GM12878 (cell line): ENCODE data around the gene ERCC4. TPM values are rescaled to one million over a fixed set of nuclear protein-coding genes. Genes with fewer than 3 reads are reported as not detected.

Source experiments
- ATAC-seq: fragments of 200-7000 bp; cut with Tn5 transposase; 3 replicates; pipeline ENCODE4 v1.9.1; 2020; ENCODE audit warnings: mild to moderate bottlenecking, moderate library complexity
- BruUV-seq: library from RNA; stranded (reverse); fragments of 400-500 nt; replicated peaks from 2 replicates; lab custom pipeline; 2021; lab: Mats Ljungman, UMichigan
- CTCF ChIA-PET: fragments of 300-600 bp; sonication (Branson Sonifier 250); formaldehyde crosslinking; extraction: SDS; loops from one replicate; lab custom pipeline; 2021; ENCODE audit warnings: inconsistent platforms; lab: Yijun Ruan, JAX
- POLR2A ChIA-PET: fragments of 350-600 bp; formaldehyde crosslinking; extraction: SDS; loops from one replicate; lab custom pipeline; 2021; ENCODE audit warnings: inconsistent platforms; lab: Charles Lee
- RAD21 ChIA-PET: fragments of 300-600 bp; sonication (Branson Sonifier 250); formaldehyde crosslinking; loops from one replicate; lab custom pipeline; 2023; ENCODE audit warnings: antibody characterized with exemption; ENCODE audit not compliant: unreplicated experiment; lab: Charles Lee
- SMC1A ChIA-PET: fragments of 300-600 bp; sonication (Branson Sonifier 250); formaldehyde crosslinking; loops from one replicate; lab custom pipeline; 2023; ENCODE audit not compliant: unreplicated experiment, uncharacterized antibody; lab: Charles Lee
- DNase-seq: peaks from one replicate; pipeline ENCODE4 v3.0.0-alpha.2; 2011; ENCODE audit warnings: low read depth, low spot score
- FAIRE-seq: peaks from 3 replicates; lab custom pipeline; 2011; peaks lifted over from hg19 to GRCh38; lab: Jason Lieb, UNC
- H2AFZ ChIP-seq: 2 replicates; pipeline ENCODE4 v1.6.0; 2011; ENCODE audit warnings: low read depth, low read length, control low read depth; ENCODE audit not compliant: control insufficient read depth
- H3K27ac ChIP-seq: 2 replicates; pipeline ENCODE4 v1.5.1; 2011; ENCODE audit warnings: control low read depth; ENCODE audit not compliant: control insufficient read depth, insufficient read depth
- H3K27me3 ChIP-seq, 2 experiments: replicated peaks in 1 of 2; 2 replicates each; pipeline versions ENCODE4 v1.6.0 to v1.6.1; 2011; ENCODE audit warnings: low read length in 1 of 2; ENCODE audit not compliant: control insufficient read depth in 2 of 2, insufficient read depth in 2 of 2
- H3K36me3 ChIP-seq, 2 experiments: 2 replicates each; pipeline ENCODE4 v1.5.1; 2011; ENCODE audit warnings: low read length in 1 of 2; ENCODE audit not compliant: control insufficient read depth in 2 of 2, insufficient read depth in 2 of 2
- H3K4me1 ChIP-seq: 2 replicates; pipeline ENCODE4 v1.6.1; 2011; ENCODE audit warnings: mild to moderate bottlenecking, low read length, moderate library complexity, mixed read lengths; ENCODE audit not compliant: control insufficient read depth, insufficient read depth
- H3K4me2 ChIP-seq: 2 replicates; pipeline ENCODE4 v1.6.0; 2011; ENCODE audit warnings: control low read depth; ENCODE audit not compliant: control insufficient read depth, insufficient read depth
- H3K4me3 ChIP-seq: fragments of 200-600 bp; sonication (generic); 2 replicates; pipeline ENCODE4 v1.5.1; 2016
- H3K79me2 ChIP-seq: 2 replicates; pipeline ENCODE4 v1.6.0; 2011; ENCODE audit warnings: low read length; ENCODE audit not compliant: control insufficient read depth, insufficient read depth
- H3K9ac ChIP-seq: 2 replicates; pipeline ENCODE4 v1.8.0; 2011; ENCODE audit warnings: low read length, control low read depth, mixed read lengths; ENCODE audit not compliant: control insufficient read depth, insufficient read depth
- H3K9me3 ChIP-seq: replicated peaks from 3 replicates; pipeline ENCODE4 v1.5.1; 2011; ENCODE audit warnings: mild to moderate bottlenecking, low read length; ENCODE audit not compliant: control insufficient read depth, insufficient read depth
- H4K20me1 ChIP-seq: 2 replicates; pipeline ENCODE4 v1.6.0; 2011; ENCODE audit not compliant: control insufficient read depth, insufficient read depth
- CHD2 ChIP-seq: IDR thresholded peaks from 2 replicates; pipeline ENCODE4 v1.6.1; 2011; ENCODE audit warnings: low read depth, low read length, improper control_type of control experiment, borderline replicate concordance
- EP300 ChIP-seq, 2 experiments: fragments of 150-350 bp in 1 of 2; IDR thresholded peaks; 2 replicates each; pipeline ENCODE4 v1.6.1; 2011 to 2012; ENCODE audit warnings: low read depth in 2 of 2, low read length in 2 of 2, borderline replicate concordance in 1 of 2, improper control_type of control experiment in 1 of 2, inconsistent platforms in 1 of 2; ENCODE audit not compliant: control insufficient read depth in 1 of 2
- GATAD2B ChIP-seq: fragments of 450-650 bp; conservative IDR thresholded peaks from 2 replicates; pipeline ENCODE4 v1.6.1; 2017; ENCODE audit warnings: low read depth, mild to moderate bottlenecking, moderate library complexity
- IKZF2 ChIP-seq, 2 experiments: fragments of 450-650 bp; IDR thresholded peaks; 2 replicates each; pipeline ENCODE4 v1.6.1; 2017; ENCODE audit warnings: mild to moderate bottlenecking in 2 of 2, moderate library complexity in 2 of 2
- NR2C2 ChIP-seq: IDR thresholded peaks from 2 replicates; pipeline ENCODE4 v1.6.1; 2011; ENCODE audit warnings: borderline replicate concordance, low read depth; ENCODE audit not compliant: control insufficient read depth, insufficient read length
- NRF1 ChIP-seq: conservative IDR thresholded peaks from 2 replicates; pipeline ENCODE4 v1.6.1; 2011; ENCODE audit warnings: mild to moderate bottlenecking, low read depth, low read length, improper control_type of control experiment
- RAD21 ChIP-seq: IDR thresholded peaks from 2 replicates; pipeline ENCODE4 v1.6.1; 2011; ENCODE audit warnings: mild to moderate bottlenecking, low read depth, low read length, moderate library complexity; ENCODE audit not compliant: insufficient read depth
- RFX5 ChIP-seq: IDR thresholded peaks from 2 replicates; pipeline ENCODE4 v1.6.1; 2011; ENCODE audit warnings: low read depth, low read length, improper control_type of control experiment
- RUNX3 ChIP-seq: IDR thresholded peaks from 2 replicates; pipeline ENCODE4 v1.6.1; 2012; ENCODE audit warnings: low read length, inconsistent platforms
- TCF3 ChIP-seq: IDR thresholded peaks from 2 replicates; pipeline ENCODE4 v1.6.1; 2012; ENCODE audit warnings: low read depth, mild to moderate bottlenecking, low read length, borderline replicate concordance; ENCODE audit not compliant: insufficient read depth
- ZSCAN29 ChIP-seq: fragments of 450-650 bp; IDR thresholded peaks from 2 replicates; pipeline ENCODE4 v1.6.1; 2017; ENCODE audit warnings: mild to moderate bottlenecking, moderate library complexity
- WGBS: methylation state at CpG from one replicate; pipeline ENCODE4 v1.1.6; 2016; ENCODE audit warnings: low lambda C conversion rate; ENCODE audit not compliant: insufficient replicate concordance, insufficient coverage; ENCODE audit errors: missing lambda C conversion rate; 5-methylcytosine and 5-hydroxymethylcytosine counted together
- in situ Hi-C: fragments of 300-500 bp; cut with MboI; formaldehyde crosslinking; loops from 9 replicates; pipeline ENCODE4 v1.14.3; 2018; ENCODE audit warnings: mixed read lengths
- intact Hi-C: fragments of 100-400 bp; cut with micrococcal nuclease; formaldehyde crosslinking; loops from one replicate; pipeline ENCODE4 v1.14.2; 2022; ENCODE audit not compliant: unreplicated experiment
- polyA plus RNA-seq, 11 experiments: library from polyadenylated mRNA; depleted of rRNA in 4 of 11; unstranded in 6 of 11; stranded (reverse) in 5 of 11; fragments of >200 nt; fragmentation: Nextera tagmentation in 4 of 11; fragmentation: Illumina TruSeq in 1 of 11; extraction: Ambion mirVana in 4 of 11; extraction: Trizol in 1 of 11; gene quantifications; 1 replicate in 1 of 11; 2 replicates in 10 of 11; pipeline versions ENCODE4 v1.2.1 to v1.2.3, GENCODE V29; 2011 to 2016; ENCODE audit warnings: inconsistent platforms in 2 of 11, missing spikeins in 2 of 11, low read depth in 1 of 11
- total RNA-seq, 4 experiments: library from RNA; depleted of rRNA in 3 of 4; stranded (reverse); fragments of >200 nt in 3 of 4; fragmentation: Illumina TruSeq in 1 of 4; extraction: Trizol in 1 of 4; gene quantifications; 2 replicates each; pipeline versions ENCODE4 v1.2.1 to v1.2.3, GENCODE V29; 2013 to 2021
- TF ChIP-seq, protein P1 (sequence below): fragments of 450-650 bp; IDR thresholded peaks from 2 replicates; pipeline ENCODE4 v1.6.1; 2016; ENCODE audit warnings: mild to moderate bottlenecking
- TF ChIP-seq, protein P2 (sequence below): fragments of 450-650 bp; IDR thresholded peaks from 2 replicates; pipeline ENCODE4 v1.6.1; 2016; ENCODE audit warnings: mild to moderate bottlenecking, moderate library complexity, borderline replicate concordance
- TF ChIP-seq, protein P3 (sequence below): fragments of 150-350 bp; IDR thresholded peaks from 2 replicates; pipeline ENCODE4 v1.6.1; 2014; ENCODE audit warnings: mild to moderate bottlenecking, low read depth, low read length

ERCC4 gene
- total and polyA plus RNA-seq, 10 of the 15 experiments (the other 5 are each of a cell fraction or from before 2014, with no cell fraction given), result 4.7 to 24.6 (median 8.9) TPM

DNA sequence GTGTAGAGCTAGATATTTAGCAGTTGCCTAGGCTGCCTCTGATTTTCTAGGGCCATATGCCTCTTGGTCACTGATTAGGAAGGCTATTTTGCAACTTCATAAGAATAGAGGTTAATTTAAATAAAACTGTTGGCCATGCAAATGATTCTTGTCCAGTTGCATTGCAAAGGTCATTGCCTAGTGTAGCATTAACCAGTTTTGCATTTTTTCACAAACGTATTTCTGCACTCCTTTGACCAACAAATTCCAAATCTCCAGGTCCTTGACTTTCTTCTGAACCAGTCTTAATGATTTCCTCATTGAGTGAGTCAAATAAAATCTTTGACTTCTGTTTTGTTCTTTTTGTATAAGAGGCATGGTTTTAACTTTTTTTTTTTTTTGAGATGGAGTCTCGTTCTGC lies 33.5 kb downstream of the ERCC4 start (continued):
- no peak for TF ChIP-seq GATAD2B
- TF ChIP-seq, protein P1, sequence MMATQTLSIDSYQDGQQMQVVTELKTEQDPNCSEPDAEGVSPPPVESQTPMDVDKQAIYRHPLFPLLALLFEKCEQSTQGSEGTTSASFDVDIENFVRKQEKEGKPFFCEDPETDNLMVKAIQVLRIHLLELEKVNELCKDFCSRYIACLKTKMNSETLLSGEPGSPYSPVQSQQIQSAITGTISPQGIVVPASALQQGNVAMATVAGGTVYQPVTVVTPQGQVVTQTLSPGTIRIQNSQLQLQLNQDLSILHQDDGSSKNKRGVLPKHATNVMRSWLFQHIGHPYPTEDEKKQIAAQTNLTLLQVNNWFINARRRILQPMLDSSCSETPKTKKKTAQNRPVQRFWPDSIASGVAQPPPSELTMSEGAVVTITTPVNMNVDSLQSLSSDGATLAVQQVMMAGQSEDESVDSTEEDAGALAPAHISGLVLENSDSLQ, result no peak
- TF ChIP-seq ZSCAN29, result no peak
- no peak for TF ChIP-seq RAD21
- TF ChIP-seq RFX5, result no peak
- no peak for TF ChIP-seq NR2C2
- no peak for TF ChIP-seq CHD2
- no peak for TF ChIP-seq NRF1

DNA sequence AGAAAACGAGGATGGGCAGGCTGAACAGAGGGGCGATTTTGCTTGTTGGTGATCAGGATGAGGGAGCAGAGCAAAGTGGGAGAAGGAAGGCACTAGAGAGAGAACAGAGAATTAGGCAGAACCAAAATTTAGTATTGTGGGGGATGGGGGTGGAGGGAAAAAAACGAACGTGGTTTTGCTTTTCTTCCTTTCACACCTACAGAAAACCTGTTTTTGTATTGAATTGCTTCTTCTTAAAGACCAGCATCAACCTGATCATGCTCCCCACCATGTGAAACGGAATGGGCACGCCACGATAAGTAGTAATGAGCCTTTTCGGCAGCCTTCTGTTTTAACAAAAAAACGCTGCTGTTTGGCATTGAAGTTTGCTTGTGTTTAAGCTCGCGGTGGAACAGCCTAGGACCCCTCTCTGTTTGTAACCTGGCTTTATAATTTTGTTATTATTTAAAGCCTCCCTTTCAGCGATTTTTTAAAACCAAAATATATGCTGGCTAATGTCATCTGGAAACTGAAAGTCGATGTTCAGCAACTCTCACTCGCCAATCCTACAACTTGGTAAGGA lies 36.8 kb downstream of the ERCC4 start:
- POLR2A ChIA-PET, result interaction anchor here (1.0 kb wide), 1 partner anchor 330 kb away, joined by 3 read pairs; no protein-coding TSS in a partner anchor
- CTCF ChIA-PET, result interaction anchor here (0.7 to 1.5 kb wide), 4 partner anchors 33 to 348 kb away, joined by 3 to 7 read pairs (median 4); partner anchors contain the start of gene ERCC4
- Histone ChIP-seq H3K36me3 (no peaks in the 10 kb centered on the region), H3K79me2 (no peaks in the 10 kb centered on the region), H3K4me2 (peak overlapping the region; percentile 92), H3K27me3 (no peaks in the 10 kb centered on the region), H3K4me3 (peak overlapping the region; percentile 71; the same call in 1 of the 2 replicates), H3K27ac (peak overlapping the region; percentile 85), H2AFZ (peak overlapping the region; percentile 69), H3K9ac (peak overlapping the region; percentile 71), H3K4me1 (peaks cover 31% of the 10 kb centered on the region), H3K9me3 (no peaks in the 10 kb centered on the region; the same call in 2 of the 3 replicates), H4K20me1 (no peaks in the 10 kb centered on the region)
- WGBS, result 2% methylated on average over 13 of the region's 14 CpGs
- intact Hi-C loops (loop anchor here (1.0 to 5.0 kb wide), 5 partner anchors 34 to 676 kb away; partner anchors contain the start of genes BFAR, ERCC4, MRTFB and PARN), in situ Hi-C loops (no loop called here)
- FAIRE-seq (peak; percentile 35), ATAC-seq (peak; percentile 42), DNase-seq (peak; percentile 60)
- RAD21 ChIA-PET, result interaction anchor here (1.0 to 2.0 kb wide), 6 partner anchors 33 to 329 kb away, joined by 3 to 6 read pairs (median 4); no protein-coding TSS in a partner anchor
- SMC1A ChIA-PET, result interaction anchor here (0.8 to 1.5 kb wide), 8 partner anchors 12 to 297 kb away, joined by 3 to 8 read pairs (median 4); partner anchors contain the start of gene ERCC4
- BruUV-seq, result TSS peak; percentile 77
- TF ChIP-seq, protein P2, sequence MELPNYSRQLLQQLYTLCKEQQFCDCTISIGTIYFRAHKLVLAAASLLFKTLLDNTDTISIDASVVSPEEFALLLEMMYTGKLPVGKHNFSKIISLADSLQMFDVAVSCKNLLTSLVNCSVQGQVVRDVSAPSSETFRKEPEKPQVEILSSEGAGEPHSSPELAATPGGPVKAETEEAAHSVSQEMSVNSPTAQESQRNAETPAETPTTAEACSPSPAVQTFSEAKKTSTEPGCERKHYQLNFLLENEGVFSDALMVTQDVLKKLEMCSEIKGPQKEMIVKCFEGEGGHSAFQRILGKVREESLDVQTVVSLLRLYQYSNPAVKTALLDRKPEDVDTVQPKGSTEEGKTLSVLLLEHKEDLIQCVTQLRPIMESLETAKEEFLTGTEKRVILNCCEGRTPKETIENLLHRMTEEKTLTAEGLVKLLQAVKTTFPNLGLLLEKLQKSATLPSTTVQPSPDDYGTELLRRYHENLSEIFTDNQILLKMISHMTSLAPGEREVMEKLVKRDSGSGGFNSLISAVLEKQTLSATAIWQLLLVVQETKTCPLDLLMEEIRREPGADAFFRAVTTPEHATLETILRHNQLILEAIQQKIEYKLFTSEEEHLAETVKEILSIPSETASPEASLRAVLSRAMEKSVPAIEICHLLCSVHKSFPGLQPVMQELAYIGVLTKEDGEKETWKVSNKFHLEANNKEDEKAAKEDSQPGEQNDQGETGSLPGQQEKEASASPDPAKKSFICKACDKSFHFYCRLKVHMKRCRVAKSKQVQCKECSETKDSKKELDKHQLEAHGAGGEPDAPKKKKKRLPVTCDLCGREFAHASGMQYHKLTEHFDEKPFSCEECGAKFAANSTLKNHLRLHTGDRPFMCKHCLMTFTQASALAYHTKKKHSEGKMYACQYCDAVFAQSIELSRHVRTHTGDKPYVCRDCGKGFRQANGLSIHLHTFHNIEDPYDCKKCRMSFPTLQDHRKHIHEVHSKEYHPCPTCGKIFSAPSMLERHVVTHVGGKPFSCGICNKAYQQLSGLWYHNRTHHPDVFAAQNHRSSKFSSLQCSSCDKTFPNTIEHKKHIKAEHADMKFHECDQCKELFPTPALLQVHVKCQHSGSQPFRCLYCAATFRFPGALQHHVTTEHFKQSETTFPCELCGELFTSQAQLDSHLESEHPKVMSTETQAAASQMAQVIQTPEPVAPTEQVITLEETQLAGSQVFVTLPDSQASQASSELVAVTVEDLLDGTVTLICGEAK, result 0 out of 2 replicates have a peak, but pooled peaks have one; percentile 39
- TF ChIP-seq RUNX3 (peak; percentile 31; the same call in 1 of the 2 replicates), TCF3 (no peak), IKZF2 (IDR thresholded peaks at IDR 0.05) (peak in 1 of 2 experiments; percentile 22; a peak in 1 of 4 replicates), EP300 (IDR thresholded peaks at IDR 0.05; ENCODE audit: borderline replicate concordance in 1 of 2, control insufficient read depth in 1 of 2, low read depth in 2 of 2, low read length in 2 of 2) (0 out of 4 replicates have a peak, but pooled peaks of 1 of the 2 experiments have one; percentile 8)
- TF ChIP-seq, protein P3, sequence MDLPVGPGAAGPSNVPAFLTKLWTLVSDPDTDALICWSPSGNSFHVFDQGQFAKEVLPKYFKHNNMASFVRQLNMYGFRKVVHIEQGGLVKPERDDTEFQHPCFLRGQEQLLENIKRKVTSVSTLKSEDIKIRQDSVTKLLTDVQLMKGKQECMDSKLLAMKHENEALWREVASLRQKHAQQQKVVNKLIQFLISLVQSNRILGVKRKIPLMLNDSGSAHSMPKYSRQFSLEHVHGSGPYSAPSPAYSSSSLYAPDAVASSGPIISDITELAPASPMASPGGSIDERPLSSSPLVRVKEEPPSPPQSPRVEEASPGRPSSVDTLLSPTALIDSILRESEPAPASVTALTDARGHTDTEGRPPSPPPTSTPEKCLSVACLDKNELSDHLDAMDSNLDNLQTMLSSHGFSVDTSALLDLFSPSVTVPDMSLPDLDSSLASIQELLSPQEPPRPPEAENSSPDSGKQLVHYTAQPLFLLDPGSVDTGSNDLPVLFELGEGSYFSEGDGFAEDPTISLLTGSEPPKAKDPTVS, result no peak
